SK-N-SH treated with all-trans-retinoic acid at 6 μM for 48 hours (cell line): ENCODE measurements around the gene ARHGAP15.

ENCODE experiments used
- ATAC-seq: fragments of 200-7000 bp; cut with Tn5 transposase; 3 replicates; pipeline ENCODE4 v1.9.1; 2020; ENCODE audit warnings: mild to moderate bottlenecking, moderate library complexity
- ARNTL ChIP-seq: fragments of 450-650 bp; formaldehyde crosslinking; IDR thresholded peaks from 2 replicates; pipeline ENCODE4 v1.5.0; 2020; ENCODE audit warnings: low read depth, mild to moderate bottlenecking, moderate library complexity, borderline replicate concordance
- BACH2 ChIP-seq: fragments of 250-450 bp; sonication (Bioruptor Pico); IDR thresholded peaks from 2 replicates; pipeline ENCODE4 v1.9.0; 2021; ENCODE audit warnings: mild to moderate bottlenecking, borderline replicate concordance
- CSDC2 ChIP-seq: fragments of 250-450 bp; sonication (Bioruptor Pico); IDR thresholded peaks from 2 replicates; pipeline ENCODE4 v1.5.0; 2020; ENCODE audit warnings: mild to moderate bottlenecking, moderate library complexity
- ESRRG ChIP-seq: fragments of 250-450 bp; sonication (Bioruptor Pico); IDR thresholded peaks from 2 replicates; pipeline ENCODE4 v1.6.1; 2021; ENCODE audit warnings: mild to moderate bottlenecking
- ISL1 ChIP-seq: fragments of 250-450 bp; sonication (Bioruptor Pico); IDR thresholded peaks from 2 replicates; pipeline ENCODE4 v2.1.2; 2022; ENCODE audit warnings: mild to moderate bottlenecking, moderate library complexity
- OSR1 ChIP-seq: fragments of 250-450 bp; sonication (Bioruptor Pico); IDR thresholded peaks from 2 replicates; pipeline ENCODE4 v1.8.0; 2022; ENCODE audit warnings: moderate library complexity, mild to moderate bottlenecking, inconsistent platforms
- RARB ChIP-seq: fragments of 250-450 bp; sonication (Bioruptor Pico); IDR thresholded peaks from 2 replicates; pipeline ENCODE4 v1.8.0; 2021; ENCODE audit warnings: mild to moderate bottlenecking, moderate library complexity
- SNAI2 ChIP-seq: fragments of 250-450 bp; sonication (Bioruptor Pico); IDR thresholded peaks from 2 replicates; pipeline ENCODE4 v1.5.0; 2020; ENCODE audit warnings: mild to moderate bottlenecking, moderate library complexity
- TCF4 ChIP-seq: fragments of 250-450 bp; sonication (Bioruptor Pico); IDR thresholded peaks from 2 replicates; pipeline ENCODE4 v1.8.0; 2021; ENCODE audit warnings: mild to moderate bottlenecking, moderate library complexity, borderline replicate concordance
- TOX ChIP-seq: fragments of 250-450 bp; sonication (Bioruptor Pico); IDR thresholded peaks from 2 replicates; pipeline ENCODE4 v1.8.0; 2021; ENCODE audit warnings: mild to moderate bottlenecking, moderate library complexity, borderline replicate concordance
- ZFP3 ChIP-seq: fragments of 250-450 bp; sonication (Bioruptor Pico); IDR thresholded peaks from 2 replicates; pipeline ENCODE4 v1.5.0; 2020; ENCODE audit warnings: mild to moderate bottlenecking, moderate library complexity
- ZNF565 ChIP-seq: fragments of 450-650 bp; formaldehyde crosslinking; conservative IDR thresholded peaks from 2 replicates; pipeline ENCODE4 v1.5.0; 2020; ENCODE audit warnings: low read depth, mild to moderate bottlenecking, moderate library complexity
- ZNF70 ChIP-seq: fragments of 450-650 bp; formaldehyde crosslinking; IDR thresholded peaks from 2 replicates; pipeline ENCODE4 v1.5.0; 2020; ENCODE audit warnings: mild to moderate bottlenecking, moderate library complexity
- ZNF8 ChIP-seq: fragments of 450-650 bp; formaldehyde crosslinking; IDR thresholded peaks from 2 replicates; pipeline ENCODE4 v1.5.0; 2020; ENCODE audit warnings: mild to moderate bottlenecking, moderate library complexity
- TF ChIP-seq, protein P1 (sequence below): fragments of 250-450 bp; sonication (Bioruptor Pico); IDR thresholded peaks from 2 replicates; pipeline ENCODE4 v1.8.0; 2020; ENCODE audit warnings: mild to moderate bottlenecking, moderate library complexity, borderline replicate concordance
- TF ChIP-seq, protein P2 (sequence below): fragments of 250-450 bp; sonication (Bioruptor Pico); IDR thresholded peaks from 2 replicates; pipeline ENCODE4 v1.8.0; 2021; ENCODE audit warnings: low read depth, mild to moderate bottlenecking, moderate library complexity, borderline replicate concordance
- TF ChIP-seq, protein P3 (sequence below): fragments of 250-450 bp; sonication (Bioruptor Pico); IDR thresholded peaks from 2 replicates; pipeline ENCODE4 v1.5.1; 2021; ENCODE audit warnings: mild to moderate bottlenecking, moderate library complexity
- TF ChIP-seq, protein P4 (sequence below): fragments of 250-450 bp; sonication (Bioruptor Pico); IDR thresholded peaks from 2 replicates; pipeline ENCODE4 v1.5.1; 2020; ENCODE audit warnings: low read depth, mild to moderate bottlenecking, moderate library complexity

ARHGAP15 gene

DNA sequence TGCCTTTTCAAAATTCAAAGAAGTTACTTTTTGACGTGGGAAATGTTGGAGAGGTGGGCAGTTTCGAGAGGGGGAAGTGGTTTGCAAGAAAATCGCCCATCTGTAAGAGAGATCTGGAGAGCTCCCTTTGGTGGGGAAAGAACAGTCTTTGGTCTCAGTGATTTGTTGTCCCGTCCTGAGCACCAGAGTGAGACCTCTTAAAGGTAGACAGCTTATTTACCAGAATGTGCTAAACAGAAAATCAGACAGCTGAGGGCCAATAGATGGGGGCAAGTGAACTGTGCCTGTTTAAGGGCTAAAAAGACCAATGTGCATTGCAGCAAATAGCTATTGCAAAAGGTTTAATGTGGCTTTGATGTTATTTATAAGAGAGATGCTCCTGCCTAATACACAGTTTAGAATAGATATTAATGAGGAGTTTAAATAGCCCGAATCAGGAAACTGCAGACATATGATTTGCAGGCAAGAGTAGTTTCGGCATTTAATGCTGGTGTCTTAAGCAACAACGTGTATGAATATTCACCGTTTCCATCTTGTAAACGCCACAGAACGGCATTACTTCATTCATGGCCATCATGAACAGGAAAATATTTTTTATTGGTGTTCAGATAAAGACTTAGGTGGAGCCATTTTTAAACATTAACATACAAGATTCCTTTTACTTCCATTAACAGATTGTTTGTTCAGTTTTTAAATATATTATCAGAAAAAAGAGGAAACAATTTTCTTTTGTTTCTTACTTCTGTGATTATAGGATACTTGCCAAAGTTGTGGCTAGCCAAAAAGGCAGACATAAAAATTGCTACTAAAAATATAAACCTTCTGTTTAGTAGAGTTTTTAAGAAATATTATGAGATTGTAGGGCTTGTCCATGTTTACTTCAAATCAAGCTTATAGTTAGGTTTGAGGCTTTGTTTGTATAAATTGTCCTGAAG, 29.6 kb downstream of the ARHGAP15 start:
- ATAC-seq, result no peak
- TF ChIP-seq ZNF8 (CRISPR knock-in tag), result no peak
- no peak for TF ChIP-seq OSR1 (CRISPR knock-in tag)
- TF ChIP-seq, all 23 proteins: peak for 0

DNA sequence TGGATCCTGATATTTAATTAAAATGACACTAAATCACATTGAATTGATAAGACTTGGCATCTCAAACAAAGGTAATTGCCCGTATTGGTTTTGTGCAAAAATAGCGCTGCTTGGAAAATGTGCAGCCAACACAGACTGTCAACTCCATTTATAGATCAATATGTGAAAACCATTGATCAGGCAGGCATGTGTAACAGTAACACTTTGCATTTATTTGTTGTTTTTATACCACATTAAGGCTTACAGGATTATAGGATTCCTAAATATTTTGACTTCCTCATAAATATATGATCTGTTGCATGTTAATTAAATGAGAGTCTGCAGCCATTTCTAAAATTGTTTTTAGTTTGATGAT, 30.2 kb downstream of the ARHGAP15 start:
- no peak for ATAC-seq
- TF ChIP-seq, protein P1, sequence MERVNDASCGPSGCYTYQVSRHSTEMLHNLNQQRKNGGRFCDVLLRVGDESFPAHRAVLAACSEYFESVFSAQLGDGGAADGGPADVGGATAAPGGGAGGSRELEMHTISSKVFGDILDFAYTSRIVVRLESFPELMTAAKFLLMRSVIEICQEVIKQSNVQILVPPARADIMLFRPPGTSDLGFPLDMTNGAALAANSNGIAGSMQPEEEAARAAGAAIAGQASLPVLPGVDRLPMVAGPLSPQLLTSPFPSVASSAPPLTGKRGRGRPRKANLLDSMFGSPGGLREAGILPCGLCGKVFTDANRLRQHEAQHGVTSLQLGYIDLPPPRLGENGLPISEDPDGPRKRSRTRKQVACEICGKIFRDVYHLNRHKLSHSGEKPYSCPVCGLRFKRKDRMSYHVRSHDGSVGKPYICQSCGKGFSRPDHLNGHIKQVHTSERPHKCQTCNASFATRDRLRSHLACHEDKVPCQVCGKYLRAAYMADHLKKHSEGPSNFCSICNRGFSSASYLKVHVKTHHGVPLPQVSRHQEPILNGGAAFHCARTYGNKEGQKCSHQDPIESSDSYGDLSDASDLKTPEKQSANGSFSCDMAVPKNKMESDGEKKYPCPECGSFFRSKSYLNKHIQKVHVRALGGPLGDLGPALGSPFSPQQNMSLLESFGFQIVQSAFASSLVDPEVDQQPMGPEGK, result no peak
- TF ChIP-seq RARB (CRISPR knock-in tag) (no peak), OSR1 (CRISPR knock-in tag) (no peak), ZFP3 (CRISPR knock-in tag) (no peak), TCF4 (no peak), SNAI2 (no peak)
- TF ChIP-seq, protein P2, sequence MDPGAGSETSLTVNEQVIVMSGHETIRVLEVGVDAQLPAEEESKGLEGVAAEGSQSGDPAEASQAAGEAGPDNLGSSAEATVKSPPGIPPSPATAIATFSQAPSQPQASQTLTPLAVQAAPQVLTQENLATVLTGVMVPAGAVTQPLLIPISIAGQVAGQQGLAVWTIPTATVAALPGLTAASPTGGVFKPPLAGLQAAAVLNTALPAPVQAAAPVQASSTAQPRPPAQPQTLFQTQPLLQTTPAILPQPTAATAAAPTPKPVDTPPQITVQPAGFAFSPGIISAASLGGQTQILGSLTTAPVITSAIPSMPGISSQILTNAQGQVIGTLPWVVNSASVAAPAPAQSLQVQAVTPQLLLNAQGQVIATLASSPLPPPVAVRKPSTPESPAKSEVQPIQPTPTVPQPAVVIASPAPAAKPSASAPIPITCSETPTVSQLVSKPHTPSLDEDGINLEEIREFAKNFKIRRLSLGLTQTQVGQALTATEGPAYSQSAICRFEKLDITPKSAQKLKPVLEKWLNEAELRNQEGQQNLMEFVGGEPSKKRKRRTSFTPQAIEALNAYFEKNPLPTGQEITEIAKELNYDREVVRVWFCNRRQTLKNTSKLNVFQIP (CRISPR knock-in tag), result no peak

DNA sequence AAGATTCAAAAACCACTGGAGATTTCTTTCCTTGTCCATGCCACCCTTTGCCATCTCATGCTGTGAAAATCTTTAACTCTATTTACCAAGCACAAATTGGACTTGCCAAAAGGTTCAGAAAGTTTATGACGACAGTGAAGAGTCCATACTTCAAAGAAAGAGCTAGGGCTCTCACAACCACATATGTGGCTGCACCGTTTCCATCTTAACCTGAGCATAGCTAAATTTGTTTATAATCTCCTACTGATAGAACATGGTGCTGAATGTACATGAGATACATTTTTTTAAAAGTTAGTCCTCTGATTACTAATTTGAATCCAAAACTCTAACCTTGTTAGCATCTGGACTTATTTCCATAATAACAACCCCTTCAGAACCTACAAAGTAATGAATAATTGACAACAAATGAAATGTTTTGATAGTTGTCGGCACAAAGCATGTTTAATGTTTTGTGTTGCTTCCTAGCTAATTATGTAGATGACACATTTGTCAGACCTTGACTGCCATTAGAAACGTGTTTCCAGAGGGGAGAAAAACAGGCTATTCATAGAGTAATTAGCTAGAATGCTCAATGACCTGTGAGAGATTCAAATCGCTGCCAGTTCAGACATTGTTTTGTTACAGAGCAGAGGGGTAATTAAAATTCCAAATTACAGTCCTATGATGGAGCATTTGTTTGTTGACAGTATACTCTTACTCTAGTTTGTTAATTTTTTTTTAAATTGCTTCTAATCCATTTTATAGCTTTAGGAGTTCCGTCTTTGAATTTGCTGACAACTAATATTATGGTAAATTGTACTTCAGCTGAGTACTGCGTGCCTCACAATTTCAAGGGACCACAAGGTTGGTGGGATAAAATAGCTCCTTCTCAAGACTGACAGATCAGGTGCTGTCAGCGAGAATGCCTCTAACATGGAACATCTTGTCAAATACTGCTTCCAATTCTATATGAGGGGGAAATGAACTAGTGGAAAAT, 31.8 kb downstream of the ARHGAP15 start:
- ATAC-seq, result no peak
- TF ChIP-seq ISL1 (CRISPR knock-in tag), result no peak
- no peak for TF ChIP-seq CSDC2 (CRISPR knock-in tag)
- TF ChIP-seq BACH2, result no peak
- TF ChIP-seq, protein P1, result no peak
- TF ChIP-seq, protein P3, sequence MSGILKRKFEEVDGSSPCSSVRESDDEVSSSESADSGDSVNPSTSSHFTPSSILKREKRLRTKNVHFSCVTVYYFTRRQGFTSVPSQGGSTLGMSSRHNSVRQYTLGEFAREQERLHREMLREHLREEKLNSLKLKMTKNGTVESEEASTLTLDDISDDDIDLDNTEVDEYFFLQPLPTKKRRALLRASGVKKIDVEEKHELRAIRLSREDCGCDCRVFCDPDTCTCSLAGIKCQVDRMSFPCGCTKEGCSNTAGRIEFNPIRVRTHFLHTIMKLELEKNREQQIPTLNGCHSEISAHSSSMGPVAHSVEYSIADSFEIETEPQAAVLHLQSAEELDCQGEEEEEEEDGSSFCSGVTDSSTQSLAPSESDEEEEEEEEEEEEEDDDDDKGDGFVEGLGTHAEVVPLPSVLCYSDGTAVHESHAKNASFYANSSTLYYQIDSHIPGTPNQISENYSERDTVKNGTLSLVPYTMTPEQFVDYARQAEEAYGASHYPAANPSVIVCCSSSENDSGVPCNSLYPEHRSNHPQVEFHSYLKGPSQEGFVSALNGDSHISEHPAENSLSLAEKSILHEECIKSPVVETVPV (CRISPR knock-in tag), result no peak
- TF ChIP-seq ZNF70 (CRISPR knock-in tag), result no peak
- no peak for TF ChIP-seq ESRRG (CRISPR knock-in tag)
- no peak for TF ChIP-seq ARNTL (CRISPR knock-in tag)
- TF ChIP-seq, protein P4, sequence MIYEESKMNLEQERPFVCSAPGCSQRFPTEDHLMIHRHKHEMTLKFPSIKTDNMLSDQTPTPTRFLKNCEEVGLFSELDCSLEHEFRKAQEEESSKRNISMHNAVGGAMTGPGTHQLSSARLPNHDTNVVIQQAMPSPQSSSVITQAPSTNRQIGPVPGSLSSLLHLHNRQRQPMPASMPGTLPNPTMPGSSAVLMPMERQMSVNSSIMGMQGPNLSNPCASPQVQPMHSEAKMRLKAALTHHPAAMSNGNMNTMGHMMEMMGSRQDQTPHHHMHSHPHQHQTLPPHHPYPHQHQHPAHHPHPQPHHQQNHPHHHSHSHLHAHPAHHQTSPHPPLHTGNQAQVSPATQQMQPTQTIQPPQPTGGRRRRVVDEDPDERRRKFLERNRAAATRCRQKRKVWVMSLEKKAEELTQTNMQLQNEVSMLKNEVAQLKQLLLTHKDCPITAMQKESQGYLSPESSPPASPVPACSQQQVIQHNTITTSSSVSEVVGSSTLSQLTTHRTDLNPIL (CRISPR knock-in tag), result no peak

DNA sequence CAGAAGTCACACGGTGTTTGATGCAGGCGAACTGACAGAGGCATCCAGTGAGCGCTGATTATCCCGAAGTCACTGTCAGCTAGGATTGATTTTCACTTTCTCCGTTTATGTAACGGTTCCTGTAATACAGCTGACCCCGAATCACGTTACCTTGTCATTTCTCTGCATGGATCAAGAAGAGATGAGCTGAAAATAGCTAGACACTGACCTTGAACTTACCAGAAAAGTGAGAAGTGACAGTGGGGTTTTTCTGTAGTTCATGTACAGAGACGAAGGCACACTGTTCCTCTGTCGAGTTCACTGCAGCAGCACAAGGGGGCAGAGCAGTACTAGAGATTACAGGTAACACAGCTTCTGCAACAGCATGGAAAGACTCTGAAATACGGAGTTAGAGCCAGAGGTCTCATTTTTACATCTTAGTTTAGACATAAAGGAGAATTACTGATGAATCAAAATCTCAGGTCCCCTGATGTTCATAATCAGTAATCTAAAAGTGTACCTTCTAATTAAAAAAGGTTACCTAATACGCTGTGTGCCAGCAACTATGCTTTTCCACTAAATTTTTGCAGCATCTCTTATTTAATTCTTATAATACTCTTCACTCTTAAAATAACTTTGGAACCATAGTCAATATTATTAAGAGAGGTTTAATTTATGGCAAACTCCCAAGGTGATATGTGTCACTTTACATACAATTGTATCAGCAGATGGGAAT, 33.1 kb downstream of the ARHGAP15 start:
- peak; percentile 100 for ATAC-seq
- TF ChIP-seq ARNTL (CRISPR knock-in tag) (no peak), ZFP3 (CRISPR knock-in tag) (no peak), TOX (CRISPR knock-in tag) (no peak), ZNF565 (CRISPR knock-in tag) (no peak), OSR1 (CRISPR knock-in tag) (no peak), ZNF70 (CRISPR knock-in tag) (no peak), ZNF8 (CRISPR knock-in tag) (no peak), CSDC2 (CRISPR knock-in tag) (no peak), ISL1 (CRISPR knock-in tag) (no peak), TCF4 (no peak)
- TF ChIP-seq, protein P4 (CRISPR knock-in tag), result no peak
- TF ChIP-seq, protein P1, result no peak
